IMR-90 (cell line): ENCODE measurements around the gene UQCRQ. TPM values are rescaled to one million over a fixed set of nuclear protein-coding genes. Genes with fewer than 3 reads are reported as not detected.

Experiments
- ATAC-seq: fragments of 200-7000 bp; cut with Tn5 transposase; 2 replicates; pipeline ENCODE4 v1.9.1; 2020; ENCODE audit warnings: low read depth, mild to moderate bottlenecking, moderate library complexity
- BruUV-seq: library from RNA; stranded (reverse); fragments of 400-500 nt; replicated peaks from 2 replicates; lab custom pipeline; 2021; lab: Mats Ljungman, UMichigan
- CTCF ChIA-PET: fragments of 300-600 bp; formaldehyde crosslinking; extraction: SDS; loops from one replicate; lab custom pipeline; 2021; ENCODE audit warnings: antibody characterized with exemption; lab: Yijun Ruan, JAX
- POLR2A ChIA-PET: fragments of 300-600 bp; sonication (Branson Sonifier 250); formaldehyde crosslinking; loops from one replicate; lab custom pipeline; 2022; ENCODE audit warnings: antibody characterized with exemption; ENCODE audit not compliant: unreplicated experiment; lab: Charles Lee
- DNase-seq: peaks from one replicate; pipeline ENCODE4 v3.0.0; 2013
- H2AFZ ChIP-seq: replicated peaks from 2 replicates; pipeline ENCODE3; 2013; ENCODE audit warnings: low read length, mild to moderate bottlenecking; ENCODE audit not compliant: poor library complexity
- H2AK5ac ChIP-seq: 2 replicates; pipeline ENCODE4 v1.6.1; 2013; ENCODE audit warnings: low read depth, low read length, inconsistent platforms
- H2AK9ac ChIP-seq: replicated peaks from 2 replicates; pipeline ENCODE3; 2013; ENCODE audit warnings: mild to moderate bottlenecking, low read depth, low read length, moderate library complexity; ENCODE audit not compliant: poor library complexity
- H2BK120ac ChIP-seq: 2 replicates; pipeline ENCODE4 v1.6.1; 2013; ENCODE audit warnings: low read depth, low read length, inconsistent platforms
- H2BK15ac ChIP-seq: 3 replicates; pipeline ENCODE4 v1.6.1; 2013; ENCODE audit warnings: low read depth, low read length, inconsistent platforms
- H2BK20ac ChIP-seq: 2 replicates; pipeline ENCODE4 v1.6.1; 2013; ENCODE audit warnings: low read depth, mild to moderate bottlenecking, inconsistent platforms, low read length, moderate library complexity
- H2BK5ac ChIP-seq: 2 replicates; pipeline ENCODE4 v1.6.1; 2013; ENCODE audit warnings: mild to moderate bottlenecking, low read depth, low read length, inconsistent platforms; ENCODE audit not compliant: poor library complexity, severe bottlenecking
- H3K14ac ChIP-seq: replicated peaks from 2 replicates; pipeline ENCODE4 v1.6.1; 2013; ENCODE audit warnings: low read depth, low read length, inconsistent platforms
- H3K18ac ChIP-seq: 2 replicates; pipeline ENCODE4 v1.6.1; 2013; ENCODE audit warnings: low read depth, low read length, control low read depth
- H3K23ac ChIP-seq: 2 replicates; pipeline ENCODE4 v1.6.1; 2013; ENCODE audit warnings: low read depth, low read length, inconsistent platforms
- H3K27ac ChIP-seq: 2 replicates; pipeline ENCODE4 v1.5.1; 2013; ENCODE audit warnings: mild to moderate bottlenecking, control low read depth, low read length; ENCODE audit not compliant: insufficient read depth
- H3K27me3 ChIP-seq: 2 replicates; pipeline ENCODE4 v1.6.1; 2013; ENCODE audit warnings: low read length; ENCODE audit not compliant: control insufficient read depth, insufficient read depth
- H3K36me3 ChIP-seq: 2 replicates; pipeline ENCODE4 v1.6.1; 2013; ENCODE audit warnings: low read length, mixed read lengths; ENCODE audit not compliant: control insufficient read depth, insufficient read depth
- H3K4ac ChIP-seq: 2 replicates; pipeline ENCODE4 v1.6.1; 2013; ENCODE audit warnings: low read depth, low read length, inconsistent platforms
- H3K4me1 ChIP-seq: 2 replicates; pipeline ENCODE4 v1.6.1; 2013; ENCODE audit warnings: low read length, mixed read lengths; ENCODE audit not compliant: control insufficient read depth, insufficient read depth
- H3K4me2 ChIP-seq: 2 replicates; pipeline ENCODE4 v1.6.1; 2013; ENCODE audit warnings: low read depth, mild to moderate bottlenecking, control low read depth, low read length, moderate library complexity
- H3K4me3 ChIP-seq: 2 replicates; pipeline ENCODE4 v1.5.1; 2013; ENCODE audit warnings: low read depth, mild to moderate bottlenecking, control low read depth, low read length, moderate library complexity; ENCODE audit not compliant: insufficient read depth
- H3K56ac ChIP-seq: 2 replicates; pipeline ENCODE4 v1.6.1; 2013; ENCODE audit warnings: low read length, inconsistent platforms; ENCODE audit not compliant: insufficient read depth; ENCODE audit errors: extremely low read depth
- H3K79me1 ChIP-seq, 2 experiments: 2 replicates each; pipeline ENCODE4 v1.6.1; 2013; ENCODE audit warnings: low read length in 2 of 2, inconsistent platforms in 1 of 2, low read depth in 1 of 2
- H3K9ac ChIP-seq: 2 replicates; pipeline ENCODE4 v1.6.1; 2013; ENCODE audit warnings: low read depth, low read length, control low read depth
- H3K9me1 ChIP-seq: 2 replicates; pipeline ENCODE4 v1.6.1; 2013; ENCODE audit warnings: low read length, inconsistent platforms; ENCODE audit not compliant: insufficient read depth
- H3K9me3 ChIP-seq: 2 replicates; pipeline ENCODE4 v1.6.1; 2013; ENCODE audit warnings: low read length; ENCODE audit not compliant: control insufficient read depth, insufficient read depth
- H4K20me1 ChIP-seq: 2 replicates; pipeline ENCODE4 v1.6.1; 2013; ENCODE audit warnings: low read length, inconsistent platforms; ENCODE audit not compliant: insufficient read depth
- H4K5ac ChIP-seq: 2 replicates; pipeline ENCODE4 v1.6.1; 2013; ENCODE audit warnings: mild to moderate bottlenecking, low read depth, low read length, control low read depth
- H4K8ac ChIP-seq, 2 experiments: 2 replicates each; pipeline ENCODE4 v1.6.1; 2013; ENCODE audit warnings: low read depth in 2 of 2, low read length in 2 of 2, control low read depth in 1 of 2, inconsistent platforms in 1 of 2
- H4K91ac ChIP-seq: 2 replicates; pipeline ENCODE4 v1.6.1; 2013; ENCODE audit warnings: low read depth, low read length, inconsistent platforms; ENCODE audit not compliant: insufficient read depth
- BHLHE40 ChIP-seq: fragments of 150-350 bp; IDR thresholded peaks from 2 replicates; pipeline ENCODE4 v1.6.1; 2016; ENCODE audit warnings: mild to moderate bottlenecking, low read depth, low read length
- CEBPB ChIP-seq: IDR thresholded peaks from 2 replicates; pipeline ENCODE4 v1.6.1; 2012; ENCODE audit warnings: low read depth, low read length, improper control_type of control experiment
- CHD1 ChIP-seq: IDR thresholded peaks from 2 replicates; pipeline ENCODE4 v1.6.1; 2012; ENCODE audit warnings: low read depth, low read length, improper control_type of control experiment
- FOS ChIP-seq: fragments of 150-350 bp; IDR thresholded peaks from 2 replicates; pipeline ENCODE4 v1.6.1; 2016; ENCODE audit warnings: low read depth, low read length
- MAZ ChIP-seq: IDR thresholded peaks from 2 replicates; pipeline ENCODE4 v1.6.1; 2012; ENCODE audit warnings: low read depth, mild to moderate bottlenecking, low read length, improper control_type of control experiment, moderate library complexity, borderline replicate concordance
- MXI1 ChIP-seq: IDR thresholded peaks from 2 replicates; pipeline ENCODE4 v1.6.1; 2012; ENCODE audit warnings: low read depth, mild to moderate bottlenecking, low read length, moderate library complexity, borderline replicate concordance
- NFE2L2 ChIP-seq: fragments of 150-350 bp; IDR thresholded peaks from 2 replicates; pipeline ENCODE4 v1.6.1; 2016; ENCODE audit warnings: low read depth, mild to moderate bottlenecking, low read length
- POLR2A ChIP-seq: IDR thresholded peaks from 2 replicates; pipeline ENCODE4 v1.6.1; 2012; ENCODE audit warnings: mild to moderate bottlenecking, low read depth, low read length
- RAD21 ChIP-seq: IDR thresholded peaks from 2 replicates; pipeline ENCODE4 v1.6.1; 2012; ENCODE audit warnings: low read length, improper control_type of control experiment
- RCOR1 ChIP-seq: IDR thresholded peaks from 2 replicates; pipeline ENCODE4 v1.6.1; 2012; ENCODE audit warnings: mild to moderate bottlenecking, low read length, improper control_type of control experiment; ENCODE audit not compliant: insufficient replicate concordance
- WGBS, 2 experiments: methylation state at CpG; one replicate each; pipeline versions ENCODE4 v1.1.5 to v1.1.7; 2013; ENCODE audit warnings: missing lambda C conversion rate in 2 of 2; ENCODE audit not compliant: insufficient read length in 1 of 2; ENCODE audit errors: extremely low coverage in 2 of 2; 5-methylcytosine and 5-hydroxymethylcytosine counted together
- dilution Hi-C: fragments of 300-500 bp; cut with HindIII; formaldehyde crosslinking; loops from one replicate; pipeline ENCODE4 v1.14.3; 2018; ENCODE audit warnings: low sequenced_read_pairs; ENCODE audit not compliant: unreplicated experiment
- in situ Hi-C: fragments of 300-500 bp; cut with MboI; formaldehyde crosslinking; loops from 3 replicates; pipeline ENCODE4 v1.14.3; 2019; ENCODE audit warnings: low sequenced_read_pairs, inconsistent platforms, mixed read lengths
- intact Hi-C: fragments of 100-400 bp; cut with micrococcal nuclease; formaldehyde crosslinking; loops from 2 replicates; pipeline ENCODE4 v1.10.0; 2022
- polyA plus RNA-seq, 3 experiments: library from polyadenylated mRNA; depleted of rRNA; stranded (reverse); fragments of >200 nt; gene quantifications; 2 replicates each; pipeline ENCODE4 v1.2.3, GENCODE V29; 2012; ENCODE audit warnings: low replicate concordance in 1 of 3
- total RNA-seq: library from RNA; depleted of rRNA; stranded (reverse); fragments of >200 nt; gene quantifications from 2 replicates; pipeline ENCODE4 v1.2.3, GENCODE V29; 2012
- TF ChIP-seq, protein P1 (sequence below): conservative IDR thresholded peaks from 2 replicates; pipeline ENCODE4 v1.5.1; 2012; ENCODE audit warnings: mild to moderate bottlenecking, low read depth, low read length, improper control_type of control experiment
- TF ChIP-seq, protein P2 (sequence below): fragments of 150-350 bp; IDR thresholded peaks from 2 replicates; pipeline ENCODE4 v1.6.1; 2017; ENCODE audit warnings: mild to moderate bottlenecking, antibody characterized with exemption, low read length, low read depth
- TF ChIP-seq, protein P3 (sequence below): fragments of 150-350 bp; IDR thresholded peaks from 2 replicates; pipeline ENCODE4 v1.6.1; 2016; ENCODE audit warnings: low read depth, mild to moderate bottlenecking, low read length, moderate library complexity, borderline replicate concordance

The UQCRQ gene
- total and polyA plus RNA-seq, 2 of the 4 experiments (the other 2 are of a cell fraction), result 73.7 to 292 TPM

DNA sequence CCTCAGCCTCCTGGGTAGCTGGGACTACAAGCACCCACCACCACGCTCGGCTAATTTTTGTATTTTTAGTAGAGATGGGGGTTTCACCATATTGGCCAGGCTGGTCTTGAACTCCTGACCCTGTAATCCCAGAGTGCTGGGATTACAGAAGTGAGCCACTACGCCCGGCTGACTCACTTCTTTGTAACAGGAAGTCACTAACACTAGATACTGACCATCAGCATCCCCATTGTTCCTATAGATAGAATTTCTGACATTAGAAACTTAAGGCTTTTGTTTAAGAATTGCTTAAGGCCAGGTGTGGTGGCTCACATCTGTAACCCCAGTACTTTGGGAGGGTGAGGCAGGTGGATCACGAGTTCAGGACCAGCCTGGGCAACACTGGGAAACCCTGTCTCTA lies 49.2 kb downstream of the UQCRQ start:
- TF ChIP-seq, protein P1, sequence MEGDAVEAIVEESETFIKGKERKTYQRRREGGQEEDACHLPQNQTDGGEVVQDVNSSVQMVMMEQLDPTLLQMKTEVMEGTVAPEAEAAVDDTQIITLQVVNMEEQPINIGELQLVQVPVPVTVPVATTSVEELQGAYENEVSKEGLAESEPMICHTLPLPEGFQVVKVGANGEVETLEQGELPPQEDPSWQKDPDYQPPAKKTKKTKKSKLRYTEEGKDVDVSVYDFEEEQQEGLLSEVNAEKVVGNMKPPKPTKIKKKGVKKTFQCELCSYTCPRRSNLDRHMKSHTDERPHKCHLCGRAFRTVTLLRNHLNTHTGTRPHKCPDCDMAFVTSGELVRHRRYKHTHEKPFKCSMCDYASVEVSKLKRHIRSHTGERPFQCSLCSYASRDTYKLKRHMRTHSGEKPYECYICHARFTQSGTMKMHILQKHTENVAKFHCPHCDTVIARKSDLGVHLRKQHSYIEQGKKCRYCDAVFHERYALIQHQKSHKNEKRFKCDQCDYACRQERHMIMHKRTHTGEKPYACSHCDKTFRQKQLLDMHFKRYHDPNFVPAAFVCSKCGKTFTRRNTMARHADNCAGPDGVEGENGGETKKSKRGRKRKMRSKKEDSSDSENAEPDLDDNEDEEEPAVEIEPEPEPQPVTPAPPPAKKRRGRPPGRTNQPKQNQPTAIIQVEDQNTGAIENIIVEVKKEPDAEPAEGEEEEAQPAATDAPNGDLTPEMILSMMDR, result no peak
- TF ChIP-seq MXI1 (no peak), MAZ (no peak), RAD21 (no peak), FOS (no peak), NFE2L2 (no peak), BHLHE40 (no peak), RCOR1 (no peak), CHD1 (no peak), CEBPB (no peak), POLR2A (no peak)
- TF ChIP-seq, protein P2, sequence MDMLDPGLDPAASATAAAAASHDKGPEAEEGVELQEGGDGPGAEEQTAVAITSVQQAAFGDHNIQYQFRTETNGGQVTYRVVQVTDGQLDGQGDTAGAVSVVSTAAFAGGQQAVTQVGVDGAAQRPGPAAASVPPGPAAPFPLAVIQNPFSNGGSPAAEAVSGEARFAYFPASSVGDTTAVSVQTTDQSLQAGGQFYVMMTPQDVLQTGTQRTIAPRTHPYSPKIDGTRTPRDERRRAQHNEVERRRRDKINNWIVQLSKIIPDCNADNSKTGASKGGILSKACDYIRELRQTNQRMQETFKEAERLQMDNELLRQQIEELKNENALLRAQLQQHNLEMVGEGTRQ, result no peak
- TF ChIP-seq, protein P3, sequence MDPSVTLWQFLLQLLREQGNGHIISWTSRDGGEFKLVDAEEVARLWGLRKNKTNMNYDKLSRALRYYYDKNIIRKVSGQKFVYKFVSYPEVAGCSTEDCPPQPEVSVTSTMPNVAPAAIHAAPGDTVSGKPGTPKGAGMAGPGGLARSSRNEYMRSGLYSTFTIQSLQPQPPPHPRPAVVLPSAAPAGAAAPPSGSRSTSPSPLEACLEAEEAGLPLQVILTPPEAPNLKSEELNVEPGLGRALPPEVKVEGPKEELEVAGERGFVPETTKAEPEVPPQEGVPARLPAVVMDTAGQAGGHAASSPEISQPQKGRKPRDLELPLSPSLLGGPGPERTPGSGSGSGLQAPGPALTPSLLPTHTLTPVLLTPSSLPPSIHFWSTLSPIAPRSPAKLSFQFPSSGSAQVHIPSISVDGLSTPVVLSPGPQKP, result no peak
- Histone ChIP-seq H3K27ac (no peak overlapping the region), H3K14ac (no peak overlapping the region), H4K5ac (no peak overlapping the region), H3K4ac (no peak overlapping the region), H3K18ac (no peak overlapping the region), H3K79me1 (peaks cover 32 to 65% of the 10 kb centered on the region in 2 experiments), H2AK5ac (no peak overlapping the region), H4K8ac (no peak overlapping the region), H3K4me1 (no peaks in the 10 kb centered on the region), H3K9me3 (no peaks in the 10 kb centered on the region), H4K20me1 (peaks cover 57% of the 10 kb centered on the region), H3K9ac (no peak overlapping the region), H3K23ac (no peak overlapping the region), H3K56ac (no peak overlapping the region), H2AFZ (no peak overlapping the region), H3K4me3 (no peak overlapping the region), H2BK5ac (no peak overlapping the region), H2BK120ac (no peak overlapping the region), H3K36me3 (peaks cover 39% of the 10 kb centered on the region), H2BK15ac (no peak overlapping the region), H3K9me1 (0 out of 2 replicates have a peak, but pooled peaks cover 7% of the 10 kb centered on the region), H3K27me3 (no peaks in the 10 kb centered on the region), H4K91ac (no peak overlapping the region), H2AK9ac (no peak overlapping the region), H2BK20ac (no peak overlapping the region), H3K4me2 (no peak overlapping the region)
- dilution Hi-C loops, result no loop called here
- ChIA-PET CTCF (interaction anchor here (0.6 to 1.1 kb wide), 2 partner anchors 38 to 42 kb away, joined by 3 to 5 read pairs; no protein-coding TSS in a partner anchor), POLR2A (no interaction called here)
- intact Hi-C loops, result no loop called here
- no CpG with 5 or more reads among the region's 5 CpGs for WGBS, 2 experiments
- ATAC-seq (no peak), DNase-seq (peak; percentile 23)
- BruUV-seq, result no TSS peak
- in situ Hi-C loops, result no loop called here
